ENCODE data around the gene AANAT. TPM values are rescaled to one million over a fixed set of nuclear protein-coding genes. Genes with fewer than 3 reads are reported as not detected.
A peak's percentile ranks its signal among the peaks of the same experiment; 100 is the strongest.

Gene AANAT
- total RNA-seq, 1 experiment from 2014 or later: not detected

GRCh38 chr17:76442341-76443338, 24.8 kb upstream of the AANAT start:
- DNase-seq (ENCODE audit: low read depth): no peak

GRCh38 chr17:76444518-76445311, 22.7 kb upstream of the AANAT start:
- no peak for DNase-seq (ENCODE audit: low read depth)

- DNase-seq (ENCODE audit: low read depth): no peak
These were observed 21.5 kb upstream of the AANAT start for GRCh38 chr17:76445697-76446448.

- peak; percentile 88 for DNase-seq (ENCODE audit: low read depth)
These were observed 20.8 kb upstream of the AANAT start for GRCh38 chr17:76446449-76447231.

- no peak for DNase-seq (ENCODE audit: low read depth)
These were observed 19.3 kb upstream of the AANAT start for GRCh38 chr17:76447931-76448652.

- DNase-seq (ENCODE audit: low read depth): no peak
These were observed 18.3 kb upstream of the AANAT start for GRCh38 chr17:76449126-76449525.

GRCh38 chr17:76451506-76451905, 15.9 kb upstream of the AANAT start:
- no peak for DNase-seq (ENCODE audit: low read depth)

GRCh38 chr17:76452127-76452659, 15.2 kb upstream of the AANAT start:
- no peak for DNase-seq (ENCODE audit: low read depth)

GRCh38 chr17:76452660-76453430, 14.6 kb upstream of the AANAT start, which contains the start of gene UBE2O:
Gene UBE2O (minus strand): TSS chr17:76453152. CDS start chr17:76453141, 11 bp downstream.
- DNase-seq (ENCODE audit: low read depth): peak; percentile 93

- no peak for DNase-seq (ENCODE audit: low read depth)
These were observed 14.0 kb upstream of the AANAT start for GRCh38 chr17:76453431-76453743.

- DNase-seq (ENCODE audit: low read depth): peak; percentile 64
These were observed 8.6 kb upstream of the AANAT start for GRCh38 chr17:76458580-76459490.

- no peak for DNase-seq (ENCODE audit: low read depth)
These were observed 7.7 kb upstream of the AANAT start for GRCh38 chr17:76459674-76460073.

- no peak for DNase-seq (ENCODE audit: low read depth)
These were observed 5.4 kb upstream of the AANAT start for GRCh38 chr17:76461765-76462555.

- DNase-seq (ENCODE audit: low read depth): no peak
These were observed 4.7 kb upstream of the AANAT start for GRCh38 chr17:76462556-76463290.

GRCh38 chr17:76466775-76467130, 650 bp upstream of the AANAT start:
- DNase-seq (ENCODE audit: low read depth): no peak

- no peak for DNase-seq (ENCODE audit: low read depth)
These were observed 618 bp downstream of the AANAT start for GRCh38 chr17:76467809-76468633.
